DMS114 treated with DMSO at 0.1 percent for 48 hours (cell line): Measurements from ENCODE around the gene PAWR.
A peak's percentile ranks its signal among the peaks of the same experiment; 100 is the strongest.

ENCODE experiments used
- DNase-seq: peaks from one replicate; lab custom pipeline; 2025; ENCODE audit not compliant: unreplicated experiment; lab: John Stamatoyannopoulos, UW

PAWR gene, protein sequence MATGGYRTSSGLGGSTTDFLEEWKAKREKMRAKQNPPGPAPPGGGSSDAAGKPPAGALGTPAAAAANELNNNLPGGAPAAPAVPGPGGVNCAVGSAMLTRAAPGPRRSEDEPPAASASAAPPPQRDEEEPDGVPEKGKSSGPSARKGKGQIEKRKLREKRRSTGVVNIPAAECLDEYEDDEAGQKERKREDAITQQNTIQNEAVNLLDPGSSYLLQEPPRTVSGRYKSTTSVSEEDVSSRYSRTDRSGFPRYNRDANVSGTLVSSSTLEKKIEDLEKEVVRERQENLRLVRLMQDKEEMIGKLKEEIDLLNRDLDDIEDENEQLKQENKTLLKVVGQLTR

GRCh38 chr12:79690638-79691510, at the start of gene PAWR:
TSS of gene PAWR (minus strand) at chr12:79690964. CDS start at chr12:79690244, 720 bp downstream.
- DNase-seq: peak; percentile 45

DNA sequence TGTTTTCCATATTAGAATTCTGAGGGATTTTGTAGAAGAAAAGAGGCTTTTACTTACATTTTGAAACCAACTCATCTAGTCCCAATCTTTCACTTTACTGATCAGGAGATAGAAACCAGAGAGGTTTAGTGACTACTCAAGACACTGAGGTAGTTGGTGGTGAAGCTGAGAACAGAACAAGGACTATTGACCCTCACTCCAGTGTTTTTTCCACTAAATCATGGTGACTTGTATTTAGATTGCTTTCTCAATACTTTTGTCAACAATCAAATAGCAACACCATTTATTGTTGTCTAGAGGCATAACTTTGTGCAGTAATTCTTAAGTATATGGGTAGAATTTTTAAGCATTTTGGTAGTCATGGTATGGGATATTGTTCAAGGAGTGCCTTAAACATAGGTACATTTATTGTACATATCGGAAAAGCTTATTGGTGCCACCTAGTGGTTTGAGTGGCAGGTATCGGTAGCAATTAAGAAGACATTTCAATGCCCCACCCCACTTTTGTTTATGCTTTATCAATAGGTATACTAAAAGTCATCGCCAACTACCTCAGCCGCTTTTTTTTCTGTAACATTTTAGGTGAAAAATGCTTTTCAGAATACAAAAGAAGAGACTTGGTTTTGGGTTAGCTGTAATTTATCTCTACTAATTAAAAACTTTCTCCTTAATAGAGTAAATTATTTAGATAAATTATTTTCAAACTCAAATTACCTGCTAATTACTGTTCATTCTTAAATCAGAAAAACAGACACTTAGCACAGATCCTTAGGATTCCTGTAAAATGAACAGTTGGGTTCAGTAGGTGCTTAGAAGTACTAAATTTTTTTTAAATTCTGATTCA, 47.3 kb upstream of the PAWR start:
- DNase-seq: peak; percentile 48

- no peak for DNase-seq
Observed at GRCh38 chr12:79732638-79733037, 41.9 kb upstream of the PAWR start.

DNA sequence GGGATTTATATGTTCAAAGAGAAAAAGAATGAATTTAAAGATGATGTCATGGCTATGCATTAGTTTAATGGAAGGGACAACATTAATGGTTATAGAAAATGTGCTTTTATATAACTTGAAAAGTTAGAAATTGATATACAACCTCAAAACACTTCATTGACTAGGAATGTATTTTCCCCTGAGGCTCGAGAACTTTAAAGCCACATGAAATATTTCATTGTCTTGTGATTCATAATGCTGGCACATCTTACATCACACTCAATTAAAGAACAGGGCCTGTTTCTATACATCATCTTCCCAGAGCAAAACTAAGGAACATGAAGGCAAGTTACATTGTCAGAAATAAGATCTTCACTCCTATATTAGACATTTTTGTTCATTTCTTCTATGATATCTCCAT, 35.2 kb upstream of the PAWR start:
- DNase-seq: no peak

DNA sequence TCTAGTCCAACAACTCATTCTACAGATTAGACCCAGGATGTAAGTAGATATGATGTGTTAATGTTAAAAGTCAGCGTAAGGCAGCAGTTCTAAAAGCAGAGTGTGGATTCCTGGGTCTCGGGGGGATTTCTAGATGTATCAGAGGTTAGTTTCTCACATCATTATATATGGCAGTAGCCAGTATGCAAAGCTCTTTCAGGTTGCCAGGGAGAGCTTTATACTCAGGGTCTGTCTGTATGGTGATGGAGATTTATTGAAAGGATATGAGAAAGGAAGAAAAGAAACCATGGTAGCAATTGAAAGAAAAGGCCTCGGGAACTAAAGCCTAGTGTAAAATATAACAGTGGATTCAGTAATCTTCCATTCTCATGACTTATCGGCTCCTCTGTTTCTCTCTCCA, 26.2 kb upstream of the PAWR start:
- no peak for DNase-seq

DNA sequence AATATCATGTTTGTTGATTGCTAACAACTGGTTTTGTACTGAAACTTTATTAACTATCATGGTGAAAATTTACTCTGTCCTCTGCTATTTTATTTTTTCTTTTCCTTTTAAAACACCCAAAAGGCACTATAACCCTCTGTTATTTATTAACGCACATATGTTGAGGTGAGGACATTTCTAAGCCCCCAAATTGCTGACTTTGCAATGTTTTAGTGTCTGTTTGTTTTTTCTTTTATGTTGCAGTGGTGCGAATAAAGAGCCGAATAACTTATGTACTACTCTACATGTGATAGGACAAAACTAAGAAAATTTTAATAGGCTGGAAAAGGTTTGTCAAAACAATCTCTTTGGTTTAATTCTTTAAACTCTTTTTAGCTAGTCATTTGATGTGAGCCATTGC, 24.5 kb upstream of the PAWR start:
- no peak for DNase-seq

GRCh38 chr12:79710707-79711483, 20.1 kb upstream of the PAWR start:
- no peak for DNase-seq

DNA sequence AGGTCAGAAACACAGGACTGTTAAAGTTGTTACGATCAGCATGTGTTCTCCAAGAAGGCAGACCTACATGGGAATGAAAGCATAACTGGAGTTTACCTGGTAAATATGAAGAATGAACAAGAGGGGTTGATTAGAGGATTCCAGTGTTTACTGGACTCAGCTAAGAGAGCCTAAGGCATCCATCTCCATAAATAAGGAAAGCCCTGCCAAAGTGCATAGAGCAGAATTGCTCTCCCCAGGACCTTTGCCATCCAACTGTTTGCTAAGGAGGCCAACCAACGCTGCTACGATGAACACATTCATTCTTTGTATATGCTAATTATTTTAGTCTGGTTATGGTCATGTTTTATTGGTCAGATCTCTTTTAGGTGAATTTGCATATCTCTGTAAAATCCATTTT, 17.1 kb upstream of the PAWR start:
- DNase-seq: no peak

GRCh38 chr12:79706676-79707075, 15.9 kb upstream of the PAWR start:
- DNase-seq: no peak

- DNase-seq: no peak
Observed at GRCh38 chr12:79706156-79706555, 15.4 kb upstream of the PAWR start.

GRCh38 chr12:79698966-79699365, 8.2 kb upstream of the PAWR start:
- no peak for DNase-seq

- DNase-seq: no peak
Observed at GRCh38 chr12:79696416-79696815, 5.7 kb upstream of the PAWR start.

DNA sequence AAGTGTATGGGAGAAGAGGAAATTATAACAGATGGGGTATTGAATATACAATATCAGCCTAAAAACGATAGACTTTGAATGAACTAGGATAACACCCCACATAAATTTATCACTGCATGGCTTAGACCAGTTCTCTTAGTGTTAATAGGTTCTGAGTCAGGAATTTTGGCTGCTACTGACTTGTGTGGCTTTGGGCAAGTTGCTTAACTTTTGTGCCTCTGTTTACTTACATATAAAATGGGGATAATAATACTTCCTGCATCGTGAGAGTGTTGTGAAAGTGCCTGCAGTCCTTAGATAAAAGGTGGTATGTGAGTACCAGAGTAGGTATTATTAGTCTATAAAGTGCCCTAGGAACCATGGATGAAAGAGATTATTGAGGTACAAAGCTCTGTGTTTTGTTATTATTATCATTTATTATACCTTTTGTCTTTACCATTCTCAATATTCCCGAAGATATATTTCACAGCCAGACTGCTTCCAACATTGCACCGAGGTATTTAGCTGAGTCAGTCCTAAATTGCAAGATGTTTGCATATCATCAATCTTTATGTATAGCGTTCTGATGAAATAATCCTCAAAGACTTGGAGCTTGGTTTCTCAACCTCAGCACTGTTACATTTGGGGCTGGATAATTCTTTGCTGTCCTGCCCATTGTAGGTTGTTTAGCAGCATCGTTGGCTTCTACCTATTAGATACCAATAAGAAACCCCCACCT, 2.3 kb upstream of the PAWR start:
- no peak for DNase-seq

GRCh38 chr12:79691511-79692248, 916 bp upstream of the PAWR start:
- DNase-seq: no peak

- peak; percentile 15 for DNase-seq
Observed at GRCh38 chr12:79690142-79690637, 574 bp downstream of the PAWR start.

- no peak for DNase-seq
Observed at GRCh38 chr12:79689477-79690141, 1.2 kb downstream of the PAWR start.

- DNase-seq: no peak
Observed at GRCh38 chr12:79689061-79689476, 1.7 kb downstream of the PAWR start.

DNA sequence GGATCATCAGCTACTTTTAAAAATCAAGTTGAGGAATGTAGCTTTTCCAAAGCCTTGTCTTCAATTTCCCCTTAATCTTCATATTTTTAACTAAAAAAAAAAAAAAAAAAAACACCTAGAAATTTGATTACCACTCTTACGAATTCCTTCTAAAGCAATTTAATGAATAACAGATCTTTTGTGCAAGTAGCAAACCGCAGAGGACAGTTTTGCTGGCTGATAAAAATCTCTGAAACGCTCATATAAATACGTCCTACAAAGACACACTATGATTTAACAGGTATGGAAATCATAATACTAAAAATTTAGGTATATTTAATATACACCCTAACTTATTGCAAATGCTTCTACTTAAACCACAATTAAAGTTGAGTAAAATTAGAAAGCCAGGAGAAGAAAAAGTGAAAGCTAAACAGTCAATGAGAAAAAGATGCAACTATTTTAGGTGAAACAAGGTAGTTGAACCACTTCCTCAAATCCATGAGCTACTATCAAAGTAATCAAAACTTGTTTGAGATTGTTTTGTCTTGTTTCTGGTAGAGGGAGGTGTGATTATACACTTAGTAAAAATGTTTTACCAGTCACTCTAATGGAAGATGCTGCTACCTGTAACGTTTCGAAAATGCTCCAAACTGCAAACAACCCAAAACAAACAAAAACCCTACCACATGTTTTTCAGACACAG, 2.2 kb downstream of the PAWR start:
- DNase-seq: no peak
